ENCODE results near the gene CACNA1D.

DNA sequence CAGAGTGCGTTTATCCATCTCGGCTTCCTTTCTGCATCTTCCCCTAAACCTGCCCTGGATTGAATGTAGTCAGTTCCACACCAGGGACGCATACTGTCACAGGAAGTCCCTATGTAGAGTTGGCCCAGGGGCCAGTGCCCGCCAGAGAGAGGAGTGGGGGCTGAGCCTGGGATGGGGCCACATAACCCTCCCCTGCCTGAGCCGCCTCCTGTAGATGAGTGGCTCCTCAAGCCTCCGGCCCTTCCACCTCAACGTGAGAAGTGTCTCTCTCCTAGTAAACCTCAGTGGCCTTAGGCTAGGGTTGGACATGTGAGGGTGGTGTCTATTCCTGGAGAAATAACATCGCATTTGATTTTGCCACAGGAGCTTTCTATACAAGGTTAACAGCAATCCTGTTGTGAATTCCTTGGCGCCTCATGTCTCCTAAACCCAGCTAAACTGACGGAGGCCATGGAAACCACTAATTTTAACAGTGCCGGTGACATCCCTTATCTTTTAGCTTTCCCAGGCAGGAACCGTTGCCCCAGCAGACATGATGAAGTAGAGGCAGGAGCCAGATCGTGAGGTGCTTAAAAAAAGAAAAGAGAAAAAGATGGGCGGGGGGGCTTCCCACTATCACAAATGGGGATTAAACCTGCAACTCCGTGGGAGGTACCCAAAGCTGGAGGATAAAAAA is 180.7 kb downstream of the CACNA1D start:
- TF ChIP-seq, protein P1, sequence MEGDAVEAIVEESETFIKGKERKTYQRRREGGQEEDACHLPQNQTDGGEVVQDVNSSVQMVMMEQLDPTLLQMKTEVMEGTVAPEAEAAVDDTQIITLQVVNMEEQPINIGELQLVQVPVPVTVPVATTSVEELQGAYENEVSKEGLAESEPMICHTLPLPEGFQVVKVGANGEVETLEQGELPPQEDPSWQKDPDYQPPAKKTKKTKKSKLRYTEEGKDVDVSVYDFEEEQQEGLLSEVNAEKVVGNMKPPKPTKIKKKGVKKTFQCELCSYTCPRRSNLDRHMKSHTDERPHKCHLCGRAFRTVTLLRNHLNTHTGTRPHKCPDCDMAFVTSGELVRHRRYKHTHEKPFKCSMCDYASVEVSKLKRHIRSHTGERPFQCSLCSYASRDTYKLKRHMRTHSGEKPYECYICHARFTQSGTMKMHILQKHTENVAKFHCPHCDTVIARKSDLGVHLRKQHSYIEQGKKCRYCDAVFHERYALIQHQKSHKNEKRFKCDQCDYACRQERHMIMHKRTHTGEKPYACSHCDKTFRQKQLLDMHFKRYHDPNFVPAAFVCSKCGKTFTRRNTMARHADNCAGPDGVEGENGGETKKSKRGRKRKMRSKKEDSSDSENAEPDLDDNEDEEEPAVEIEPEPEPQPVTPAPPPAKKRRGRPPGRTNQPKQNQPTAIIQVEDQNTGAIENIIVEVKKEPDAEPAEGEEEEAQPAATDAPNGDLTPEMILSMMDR (IDR thresholded peaks at IDR 0.05): no peak
- no peak for TF ChIP-seq POLR2A (IDR thresholded peaks at IDR 0.05)
